Coronary artery (tissue), 2 donors: ENCODE data around the gene NIT1.
A peak's percentile ranks its signal among the peaks of the same experiment; 100 is the strongest.

ENCODE experiments used
- DNase-seq: peaks from one replicate; pipeline ENCODE4 v3.0.0-alpha.2; 2017; ENCODE audit warnings: low spot score
- H3K27ac ChIP-seq, 2 donors: fragments of 200-600 bp; sonication (generic); one replicate each; pipeline ENCODE4 v1.5.1; 2016 to 2019
- H3K4me3 ChIP-seq: fragments of 200-600 bp; sonication (generic); 2 replicates; pipeline ENCODE4 v1.5.1; 2016; ENCODE audit warnings: mild to moderate bottlenecking, moderate library complexity
- CTCF ChIP-seq: fragments of 200-600 bp; sonication (generic); IDR thresholded peaks from one replicate; pipeline ENCODE4 v1.5.1; 2019; ENCODE audit warnings: antibody characterized with exemption

Gene NIT1

GRCh38 chr1:161128591-161129420 is 10.9 kb downstream of the NIT1 start:
- Histone ChIP-seq H3K27ac (no peak overlapping the region), H3K4me3 (no peak overlapping the region)
- TF ChIP-seq CTCF: no peak
- no peak for DNase-seq

- Histone ChIP-seq H3K27ac (no peak overlapping the region), H3K4me3 (peak overlapping the region; percentile 22)
- DNase-seq: no peak
- no peak for TF ChIP-seq CTCF
These were observed 12.4 kb downstream of the NIT1 start for GRCh38 chr1:161130266-161130665.

GRCh38 chr1:161131523-161132409 is 13.9 kb downstream of the NIT1 start:
- peak overlapping the region; percentile 85 for H3K4me3 ChIP-seq
- H3K27ac ChIP-seq: peak overlapping the region; percentile 95 to 98
- TF ChIP-seq CTCF: no peak
- peak; percentile 81 for DNase-seq

- peak; percentile 98 for DNase-seq
- H3K4me3 ChIP-seq: peak within 1 kb of the TSS; percentile 85
- peak within 1 kb of the TSS; percentile 95 to 98 for H3K27ac ChIP-seq
- no peak for TF ChIP-seq CTCF
These were observed 14.7 kb downstream of the NIT1 start, which contains the start of gene DEDD for GRCh38 chr1:161132410-161133219. Gene DEDD (minus strand): TSS chr1:161132667. CDS start chr1:161124462, 8,205 bp downstream.

GRCh38 chr1:161133220-161133740 is 15.4 kb downstream of the NIT1 start:
- DNase-seq: no peak
- Histone ChIP-seq H3K4me3 (peak overlapping the region; percentile 85), H3K27ac (peak overlapping the region; percentile 95 to 98)
- no peak for TF ChIP-seq CTCF

- no peak overlapping the region for H3K4me3 ChIP-seq
- H3K27ac ChIP-seq: no peak overlapping the region
- no peak for DNase-seq
- TF ChIP-seq CTCF: no peak
These were observed 20.0 kb downstream of the NIT1 start for GRCh38 chr1:161137881-161138280.
